Panc1 (cell line): ENCODE results near the gene SLC24A4. TPM values are rescaled to one million over a fixed set of nuclear protein-coding genes. Genes with fewer than 3 reads are reported as not detected.

Experiments
- ATAC-seq: fragments of 200-7000 bp; cut with Tn5 transposase; 2 replicates; pipeline ENCODE4 v1.9.1; 2020; ENCODE audit warnings: mild to moderate bottlenecking, moderate library complexity
- BruUV-seq: library from RNA; stranded (reverse); fragments of 400-500 nt; replicated peaks from 2 replicates; lab custom pipeline; 2021; lab: Mats Ljungman, UMichigan
- CTCF ChIA-PET: fragments of 300-600 bp; sonication (Branson Sonifier 250); formaldehyde crosslinking; loops from one replicate; lab custom pipeline; 2022; ENCODE audit warnings: antibody characterized with exemption; lab: Charles Lee
- POLR2A ChIA-PET: fragments of 300-600 bp; sonication (Branson Sonifier 250); formaldehyde crosslinking; loops from one replicate; lab custom pipeline; 2022; ENCODE audit warnings: antibody characterized with exemption; lab: Charles Lee
- DNase-seq: peaks from one replicate; pipeline ENCODE4 v3.0.0-alpha.2; 2010; ENCODE audit warnings: low read depth, low spot score
- H3K27ac ChIP-seq: 2 replicates; pipeline ENCODE4 v1.5.1; 2011; ENCODE audit warnings: mild to moderate bottlenecking, low read length, inconsistent platforms
- H3K27me3 ChIP-seq: fragments of 200-500 bp; sonication (Bioruptor generic); 2 replicates; pipeline ENCODE4 v1.6.0; 2014; ENCODE audit warnings: low read length, inconsistent platforms; ENCODE audit not compliant: control insufficient read depth, insufficient read depth
- H3K36me3 ChIP-seq: fragments of 200-500 bp; sonication (Bioruptor generic); 2 replicates; pipeline ENCODE4 v1.5.1; 2014; ENCODE audit warnings: inconsistent platforms, mild to moderate bottlenecking, low read length, moderate library complexity; ENCODE audit not compliant: control insufficient read depth, insufficient read depth
- H3K4me1 ChIP-seq: 2 replicates; pipeline ENCODE4 v1.5.1; 2011; ENCODE audit warnings: inconsistent platforms, mild to moderate bottlenecking, low read length, moderate library complexity; ENCODE audit not compliant: control insufficient read depth, insufficient read depth
- H3K4me3 ChIP-seq, 2 experiments: 2 replicates each; pipeline ENCODE4 v1.5.1; 2011 to 2012; ENCODE audit warnings: low read depth in 2 of 2, low read length in 2 of 2, mild to moderate bottlenecking in 2 of 2, inconsistent platforms in 1 of 2, moderate library complexity in 1 of 2
- H3K9me3 ChIP-seq: fragments of 200-500 bp; sonication (Bioruptor generic); 2 replicates; pipeline ENCODE4 v1.5.1; 2014; ENCODE audit warnings: low read depth, mild to moderate bottlenecking, inconsistent platforms, low read length, moderate library complexity; ENCODE audit not compliant: control insufficient read depth, insufficient read depth
- CTCF ChIP-seq: fragments of 450-650 bp; IDR thresholded peaks from 2 replicates; pipeline ENCODE4 v1.5.1; 2017; ENCODE audit warnings: mild to moderate bottlenecking
- POLR2AphosphoS5 ChIP-seq: IDR thresholded peaks from 2 replicates; pipeline ENCODE4 v1.6.1; 2012; ENCODE audit warnings: mild to moderate bottlenecking, low read depth, low read length, moderate library complexity
- REST ChIP-seq, 2 experiments: IDR thresholded peaks; 2 replicates each; pipeline ENCODE4 v1.6.1; 2011 to 2012; ENCODE audit warnings: low read depth in 2 of 2, control low read depth in 1 of 2, low read length in 1 of 2, mild to moderate bottlenecking in 1 of 2, moderate library complexity in 1 of 2; ENCODE audit not compliant: insufficient read depth in 1 of 2
- SIN3A ChIP-seq: IDR thresholded peaks from 2 replicates; pipeline ENCODE4 v1.6.1; 2012; ENCODE audit warnings: low read depth, mild to moderate bottlenecking, low read length, moderate library complexity, borderline replicate concordance; ENCODE audit not compliant: insufficient read depth
- TCF7L2 ChIP-seq: IDR thresholded peaks from 2 replicates; pipeline ENCODE4 v1.6.1; 2011; ENCODE audit warnings: mild to moderate bottlenecking, low read depth, low read length, inconsistent platforms
- in situ Hi-C: cut with HindIII; loops from 2 replicates; pipeline ENCODE4 v1.10.0; 2016; ENCODE audit warnings: low sequenced_read_pairs, low pct_unique_long_range_greater_than_20kb
- intact Hi-C: fragments of 100-400 bp; cut with micrococcal nuclease; formaldehyde crosslinking; loops from one replicate; pipeline ENCODE4 v1.10.0; 2022; ENCODE audit not compliant: unreplicated experiment
- total RNA-seq: library from RNA; stranded (reverse); gene quantifications from one replicate; pipeline ENCODE4 v1.2.1, GENCODE V29; 2021; ENCODE audit not compliant: unreplicated experiment

The SLC24A4 gene
- total RNA-seq, 1 experiment from 2014 or later, result not detected

GRCh38 chr14:92385561-92385960 lies 62.6 kb downstream of the SLC24A4 start:
- no peak for ATAC-seq
- BruUV-seq, result no TSS peak
- H3K9me3 ChIP-seq, result no peaks in the 10 kb centered on the region
- no peak overlapping the region for H3K27ac ChIP-seq
- no peak for TF ChIP-seq TCF7L2
- TF ChIP-seq POLR2AphosphoS5, result no peak
- TF ChIP-seq CTCF, result no peak
- no peak for TF ChIP-seq SIN3A
- no peak for TF ChIP-seq REST (IDR thresholded peaks at IDR 0.05; ENCODE audit: insufficient read depth in 1 of 2, low read depth in 2 of 2, low read length in 1 of 2)
- DNase-seq, result no peak
- H3K4me3 ChIP-seq, result no peak overlapping the region
- ChIA-PET POLR2A (no interaction called here), CTCF (interaction anchor here (0.6 kb wide), 1 partner anchor 138 kb away, joined by 3 read pairs; no protein-coding TSS in a partner anchor)
- H3K36me3 ChIP-seq, result no peaks in the 10 kb centered on the region
- intact Hi-C loops, result no loop called here
- H3K4me1 ChIP-seq, result no peaks in the 10 kb centered on the region
- in situ Hi-C loops, result no loop called here
- H3K27me3 ChIP-seq, result no peaks in the 10 kb centered on the region

- DNase-seq (no peak), ATAC-seq (no peak)
- POLR2A ChIA-PET, result interaction anchor here (0.7 kb wide), 1 partner anchor 133 kb away, joined by 3 read pairs; no protein-coding TSS in a partner anchor
- Histone ChIP-seq H3K27me3 (no peaks in the 10 kb centered on the region), H3K36me3 (no peaks in the 10 kb centered on the region), H3K27ac (no peak overlapping the region), H3K4me3 (no peak overlapping the region), H3K9me3 (no peaks in the 10 kb centered on the region), H3K4me1 (no peaks in the 10 kb centered on the region)
- in situ Hi-C loops, result no loop called here
- CTCF ChIA-PET, result interaction anchor here (0.6 to 0.7 kb wide), 2 partner anchors 130 to 139 kb away, joined by 3 to 9 read pairs; no protein-coding TSS in a partner anchor
- TF ChIP-seq REST (IDR thresholded peaks at IDR 0.05; ENCODE audit: insufficient read depth in 1 of 2, low read depth in 2 of 2, low read length in 1 of 2), result no peak
- BruUV-seq, result no TSS peak
- intact Hi-C loops, result no loop called here
Observed at GRCh38 chr14:92386165-92386564, 63.2 kb downstream of the SLC24A4 start.
